SW480 (cell line): Measurements from ENCODE around the gene FAM131B.
"Not testable (repeated sequence)": the region's sequence is repeated elsewhere in the genome, so short reads cannot be mapped to it uniquely, and the experiment has no call there.

Source experiments
- DNase-seq: peaks from one replicate; pipeline ENCODE4 v3.0.0-alpha.2; 2016; ENCODE audit warnings: low spot score

The FAM131B gene

GRCh38 chr7:143395187-143396149, 33.0 kb upstream of the FAM131B start:
- DNase-seq, result no peak

GRCh38 chr7:143394777-143395176, 32.3 kb upstream of the FAM131B start:
- DNase-seq, result no peak

- DNase-seq, result no peak
Measured at GRCh38 chr7:143394068-143394467, 31.6 kb upstream of the FAM131B start.

DNA sequence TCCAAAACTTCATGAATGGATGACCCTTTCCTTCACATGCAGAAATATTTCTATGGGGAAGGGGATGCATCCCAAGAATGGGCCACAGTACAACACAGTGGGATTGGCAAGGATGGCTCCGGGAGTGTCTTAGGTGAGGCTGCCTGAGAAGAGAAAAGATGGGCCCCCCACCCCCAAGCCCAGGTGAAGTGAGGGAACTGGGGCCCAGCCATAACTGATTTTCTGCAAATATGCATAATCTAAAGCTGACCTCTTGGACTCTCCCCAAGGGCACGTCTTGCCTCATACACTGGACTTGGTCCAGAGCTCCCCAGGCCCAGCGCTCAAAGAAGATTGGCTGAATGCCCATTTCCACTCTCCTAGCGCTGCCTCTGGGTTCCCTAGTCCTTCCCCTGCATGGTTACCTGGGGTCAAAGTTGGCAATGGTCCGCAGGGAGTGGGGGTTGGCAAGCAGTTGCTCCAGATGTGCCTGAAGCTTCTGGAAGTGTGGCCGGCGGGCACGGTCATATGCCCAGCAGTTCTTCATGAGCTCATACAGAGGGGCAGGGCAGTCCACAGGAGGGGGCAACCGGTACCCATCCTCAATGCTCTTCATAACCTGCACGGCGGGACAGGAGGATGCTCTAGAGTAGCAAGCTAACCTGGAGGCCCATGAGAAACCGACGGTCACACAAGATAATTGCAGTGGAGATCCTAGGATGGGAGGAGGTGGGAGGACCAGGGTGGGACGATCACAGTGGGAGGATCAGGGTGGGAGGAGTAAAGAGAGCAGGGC, 30.9 kb upstream of the FAM131B start:
- no peak for DNase-seq

GRCh38 chr7:143392875-143393266, 30.4 kb upstream of the FAM131B start:
- no peak for DNase-seq

- DNase-seq, result not testable (repeated sequence)
Measured at GRCh38 chr7:143392427-143392826, 29.9 kb upstream of the FAM131B start.

DNA sequence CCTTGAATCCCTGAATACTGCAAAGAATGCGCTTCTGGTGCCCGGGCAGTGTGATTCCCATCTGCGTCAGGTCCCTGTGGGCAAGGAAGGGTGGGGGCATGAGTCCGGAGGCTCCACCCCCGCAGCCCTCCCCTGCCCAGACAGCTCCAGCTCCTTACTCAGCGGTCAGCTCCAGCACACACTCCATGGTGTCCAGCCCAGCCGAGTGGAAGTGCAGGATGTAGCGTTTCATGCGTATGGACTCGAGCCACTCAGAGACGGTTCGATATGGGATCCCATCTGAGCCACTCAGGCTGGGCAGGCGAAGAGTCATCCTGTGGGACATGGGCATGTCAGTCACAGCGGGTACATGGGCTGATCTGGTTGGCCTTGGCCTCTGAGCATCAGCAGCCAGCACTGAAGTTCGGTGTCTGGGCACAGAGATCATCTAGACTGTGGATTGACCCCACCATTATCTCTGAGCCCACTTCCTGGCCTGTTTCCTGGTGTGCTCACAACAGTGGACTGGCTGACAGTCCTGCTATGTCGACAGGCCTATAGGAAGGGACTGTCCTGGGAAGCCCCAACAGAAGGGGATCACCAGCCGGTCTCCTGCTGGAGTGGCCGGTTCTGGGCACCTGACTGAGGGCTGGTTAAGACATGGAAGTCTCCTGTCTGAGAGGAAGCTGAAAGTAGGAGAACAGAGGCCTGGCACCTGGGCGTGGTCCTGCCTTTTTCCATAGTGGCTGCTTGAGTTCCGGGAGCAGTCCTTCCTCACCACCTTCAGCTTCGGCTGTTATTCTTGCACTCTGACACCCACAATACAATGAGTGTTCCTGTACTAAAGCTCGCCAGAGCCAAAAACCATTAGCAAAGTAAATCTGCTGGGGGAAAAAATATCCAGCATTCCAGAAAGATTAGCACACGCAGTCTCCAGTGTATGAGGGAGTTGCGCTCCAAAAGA, 29.2 kb upstream of the FAM131B start:
- no peak for DNase-seq

DNA sequence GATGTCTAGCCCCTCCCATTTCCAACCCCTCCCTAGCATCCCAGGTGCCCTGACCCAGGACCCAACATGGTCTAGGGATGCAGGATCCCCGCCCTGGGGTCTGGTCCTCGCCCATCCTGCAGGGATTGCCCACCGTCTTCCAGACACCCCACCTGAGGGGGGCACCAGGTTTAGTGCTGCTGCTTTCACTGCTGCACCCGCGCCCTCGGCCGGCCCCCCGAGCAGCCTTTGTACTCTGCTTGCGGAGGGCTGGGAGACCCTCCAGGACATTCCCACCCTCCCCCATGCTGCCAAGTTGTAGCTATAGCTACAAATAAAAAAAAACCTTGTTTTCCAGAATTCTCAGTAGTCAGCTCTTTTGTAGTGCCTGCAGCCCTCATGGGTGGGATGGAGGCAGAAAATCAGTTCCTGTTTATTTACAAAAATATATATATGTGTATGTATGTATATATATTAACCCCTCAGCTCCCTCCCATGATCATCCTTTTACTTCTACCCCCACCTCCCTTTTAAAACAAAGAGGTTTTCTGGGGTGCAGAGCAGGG, 28.3 kb upstream of the FAM131B start:
- DNase-seq, result no peak

GRCh38 chr7:143390104-143390772, 27.7 kb upstream of the FAM131B start:
- DNase-seq, result no peak

DNA sequence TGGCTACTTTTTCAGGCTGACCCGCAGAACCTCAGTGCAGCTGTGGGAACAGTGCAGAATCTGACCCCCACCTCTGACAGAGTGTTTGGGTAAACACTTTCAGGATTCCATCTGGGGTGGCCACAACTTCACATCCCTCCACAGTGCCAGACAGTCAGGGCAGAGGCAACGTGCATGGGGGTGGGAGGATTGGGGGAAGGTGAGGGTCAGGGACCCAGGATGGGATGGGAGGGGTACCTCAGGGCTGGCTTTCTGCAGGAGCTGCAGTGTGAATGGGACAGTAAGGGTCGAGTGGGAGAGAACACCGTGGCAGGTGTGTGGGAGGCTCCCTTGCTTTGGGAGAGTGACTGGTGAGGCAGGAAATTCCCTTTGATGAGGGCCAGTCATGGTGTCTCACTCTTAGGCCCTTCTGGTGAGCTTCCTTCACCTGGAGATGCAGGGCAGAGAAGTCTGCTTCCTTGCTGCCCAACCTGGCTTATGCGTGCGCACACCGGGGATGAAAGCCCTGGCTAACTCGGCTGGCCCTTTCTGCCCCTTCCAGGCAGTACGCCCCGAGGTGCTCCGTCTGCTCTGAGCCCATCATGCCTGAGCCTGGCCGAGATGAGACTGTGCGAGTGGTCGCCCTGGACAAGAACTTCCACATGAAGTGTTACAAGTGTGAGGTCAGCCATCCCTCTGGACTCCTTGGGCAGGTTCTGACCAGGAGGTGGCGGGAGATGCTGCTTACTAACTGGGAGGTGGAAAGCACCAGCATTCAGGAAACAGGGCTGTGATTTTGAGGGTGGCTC, 27.0 kb upstream of the FAM131B start:
- no peak for DNase-seq

DNA sequence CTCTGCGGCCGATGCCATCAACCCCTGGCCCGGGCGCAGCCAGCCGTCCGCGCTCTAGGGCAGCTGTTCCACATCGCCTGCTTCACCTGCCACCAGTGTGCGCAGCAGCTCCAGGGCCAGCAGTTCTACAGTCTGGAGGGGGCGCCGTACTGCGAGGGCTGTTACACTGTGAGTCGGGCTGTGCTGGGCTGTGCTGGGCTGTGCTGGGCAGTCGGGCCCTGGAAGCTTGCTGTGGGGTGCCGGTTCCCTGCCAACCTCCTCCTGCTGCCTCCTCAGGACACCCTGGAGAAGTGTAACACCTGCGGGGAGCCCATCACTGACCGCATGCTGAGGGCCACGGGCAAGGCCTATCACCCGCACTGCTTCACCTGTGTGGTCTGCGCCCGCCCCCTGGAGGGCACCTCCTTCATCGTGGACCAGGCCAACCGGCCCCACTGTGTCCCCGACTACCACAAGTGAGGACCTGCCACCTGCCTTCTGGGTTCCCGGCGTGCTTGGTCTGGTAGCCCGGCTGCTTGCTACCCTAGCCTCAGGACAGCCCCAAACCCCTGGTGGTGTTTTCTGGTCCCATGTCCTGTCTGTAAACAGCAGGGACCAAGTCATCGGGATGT, 26.1 kb upstream of the FAM131B start:
- DNase-seq, result no peak

GRCh38 chr7:143388051-143388450, 25.5 kb upstream of the FAM131B start:
- no peak for DNase-seq

- DNase-seq, result no peak
Measured at GRCh38 chr7:143387156-143387975, 24.9 kb upstream of the FAM131B start.

DNA sequence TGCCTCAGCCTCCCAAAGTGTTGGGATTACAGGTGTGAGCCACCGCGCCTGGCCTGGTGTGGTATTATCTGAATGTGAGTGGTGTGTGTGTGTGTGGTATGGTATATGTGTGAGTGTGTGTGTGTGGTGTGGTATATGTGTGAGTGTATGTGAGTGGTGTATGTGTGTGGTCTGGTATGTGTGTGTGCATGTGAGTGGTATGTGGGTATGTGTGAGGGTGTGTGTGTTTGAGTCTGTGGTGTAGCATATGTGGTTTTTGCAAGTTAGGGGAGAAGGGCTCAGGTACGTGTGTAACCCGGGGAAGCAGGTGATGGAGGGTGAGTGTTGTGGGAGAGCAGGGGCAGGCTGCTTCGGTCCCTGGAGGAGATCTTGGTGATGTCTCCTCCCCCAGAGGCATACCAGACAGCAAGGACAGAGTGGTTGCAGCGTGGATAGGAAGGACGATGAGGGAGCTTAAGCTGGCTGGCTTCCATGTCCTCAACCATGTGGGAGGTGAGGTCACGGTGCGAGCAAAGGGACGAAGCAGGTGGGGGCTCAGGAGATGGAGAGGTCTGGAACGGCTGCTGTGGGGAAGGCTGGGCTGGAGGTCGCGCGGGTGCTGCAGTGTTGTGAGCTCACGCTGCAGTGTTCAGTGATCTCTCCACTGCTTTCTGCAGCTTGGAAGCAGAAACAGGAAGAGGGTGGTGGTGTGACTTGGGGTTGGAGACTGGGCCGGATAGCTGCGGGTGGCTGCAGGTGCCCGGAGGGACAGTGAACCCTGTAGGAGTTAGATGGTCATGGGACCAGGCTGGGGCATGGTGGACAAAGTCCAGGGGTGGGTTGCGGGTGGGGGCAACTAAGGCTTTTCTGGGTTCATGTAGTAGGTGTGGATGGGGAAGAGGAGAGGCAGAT, 23.6 kb upstream of the FAM131B start:
- no peak for DNase-seq

- DNase-seq, result no peak
Measured at GRCh38 chr7:143384661-143385631, 22.4 kb upstream of the FAM131B start.

GRCh38 chr7:143384148-143384547, 21.6 kb upstream of the FAM131B start:
- no peak for DNase-seq

DNA sequence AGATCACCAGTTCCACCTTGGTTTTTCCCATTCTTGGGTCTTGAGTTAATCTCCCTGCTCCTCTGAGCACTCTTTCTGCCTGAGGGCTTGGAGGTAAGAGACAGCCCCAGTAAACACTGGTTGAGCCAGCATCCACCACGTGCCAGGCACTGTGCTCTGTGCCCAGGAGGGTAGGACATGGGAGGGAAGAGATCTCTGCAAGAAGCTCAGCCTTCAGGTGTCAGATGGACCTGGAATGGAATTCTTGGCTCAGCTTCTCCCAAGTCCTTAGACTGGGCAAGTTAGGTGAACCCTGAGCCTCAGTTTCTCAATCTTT, 21.1 kb upstream of the FAM131B start:
- DNase-seq, result no peak
